Activated CD8-positive, alpha-beta T cell treated with anti-CD3 and anti-CD28 coated beads, Interleukin-2, amount 10 ng/mL, durations not matched to agents 7 days and 5 days (primary cell): Measurements from ENCODE around the gene C10orf90. TPM values are rescaled to one million over a fixed set of nuclear protein-coding genes. Genes with fewer than 3 reads are reported as not detected.

Source experiments
- ATAC-seq: fragments of 150-1000 bp; cut with Tn5 transposase; one replicate; pipeline ENCODE4 v1.10.0; 2021; ENCODE audit warnings: moderate library complexity
- CTCF ChIA-PET: fragments of 350-600 bp; sonication (Branson Sonifier 250); formaldehyde crosslinking; loops from one replicate; lab custom pipeline; 2021; ENCODE audit warnings: antibody characterized with exemption; lab: Charles Lee
- POLR2A ChIA-PET: fragments of 350-600 bp; sonication (Branson Sonifier 250); formaldehyde crosslinking; loops from one replicate; lab custom pipeline; 2021; ENCODE audit warnings: antibody characterized with exemption; lab: Charles Lee
- DNase-seq: peaks from one replicate; pipeline ENCODE4 v3.0.0-alpha.2; 2020
- H3K27ac Mint-ChIP-seq: one replicate; pipeline ENCODE4 v1.8.0; 2021; ENCODE audit warnings: mild to moderate bottlenecking, mixed read lengths
- H3K27me3 Mint-ChIP-seq: one replicate; pipeline ENCODE4 v1.8.0; 2021; ENCODE audit warnings: low read depth, mixed read lengths
- H3K36me3 Mint-ChIP-seq: one replicate; pipeline ENCODE4 v1.8.0; 2021; ENCODE audit warnings: low read depth, mixed read lengths
- H3K4me1 Mint-ChIP-seq: one replicate; pipeline ENCODE4 v1.8.0; 2021; ENCODE audit warnings: low read depth, mixed read lengths
- H3K4me3 Mint-ChIP-seq: one replicate; pipeline ENCODE4 v1.8.0; 2021; ENCODE audit warnings: mild to moderate bottlenecking, mixed read lengths
- H3K9me3 Mint-ChIP-seq: one replicate; pipeline ENCODE4 v1.8.0; 2022; ENCODE audit warnings: mixed read lengths; ENCODE audit not compliant: insufficient read depth
- total RNA-seq, 2 experiments: library from RNA; stranded (reverse); gene quantifications; one replicate each; pipeline ENCODE4 v1.2.3, GENCODE V29; 2021

Gene C10orf90
- total RNA-seq, 2 experiments from 2014 or later, result not detected

DNA sequence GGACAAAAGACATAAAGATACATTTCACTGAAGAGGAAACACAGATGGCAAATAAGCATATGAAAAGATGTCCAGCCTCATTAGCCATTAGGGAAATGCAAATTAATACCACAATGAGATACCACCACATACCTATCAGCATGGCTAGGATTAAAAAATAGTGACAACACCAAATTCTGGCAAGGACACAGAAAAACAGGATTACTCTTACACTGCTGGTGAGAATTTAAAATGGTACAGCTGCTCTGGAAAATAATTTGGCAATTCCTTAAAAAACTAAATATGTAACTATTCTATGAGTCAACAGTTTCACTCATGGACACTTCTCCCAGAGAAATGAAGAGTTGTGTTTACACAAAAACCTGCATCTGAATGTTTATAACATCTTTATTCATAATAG is 121.1 kb downstream of the C10orf90 start:
- DNase-seq, result no peak
- Mint-ChIP-seq H3K9me3 (no peaks in the 10 kb centered on the region), H3K27ac (no peak overlapping the region), H3K4me3 (no peak overlapping the region), H3K27me3 (no peaks in the 10 kb centered on the region), H3K4me1 (no peaks in the 10 kb centered on the region), H3K36me3 (no peaks in the 10 kb centered on the region)
- no peak for ATAC-seq
- CTCF ChIA-PET, result no interaction called here
- POLR2A ChIA-PET, result no interaction called here

DNA sequence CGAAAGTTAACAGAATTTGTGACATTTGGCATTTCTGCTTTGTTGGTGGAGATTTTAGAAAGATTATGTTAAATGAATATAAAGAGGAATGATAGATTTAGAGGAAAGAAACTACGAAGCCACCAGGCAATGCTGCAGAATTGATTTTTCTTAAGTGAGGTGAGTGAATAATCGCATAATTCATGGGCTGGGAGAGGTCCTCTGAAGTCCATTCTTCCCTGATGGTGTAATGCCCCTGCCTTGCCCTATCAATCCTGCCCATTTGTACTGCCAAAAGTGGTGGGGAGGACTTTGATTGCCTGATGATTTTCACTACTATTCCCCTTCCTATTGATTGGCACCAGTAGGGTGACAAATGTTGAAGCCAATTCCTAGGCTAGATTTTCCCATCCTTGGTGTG is 125.9 kb downstream of the C10orf90 start:
- CTCF ChIA-PET, result no interaction called here
- Mint-ChIP-seq H3K9me3 (no peaks in the 10 kb centered on the region), H3K4me1 (no peaks in the 10 kb centered on the region), H3K27ac (no peak overlapping the region), H3K27me3 (no peaks in the 10 kb centered on the region), H3K4me3 (no peak overlapping the region), H3K36me3 (no peaks in the 10 kb centered on the region)
- no peak for DNase-seq
- ATAC-seq, result no peak
- POLR2A ChIA-PET, result no interaction called here

DNA sequence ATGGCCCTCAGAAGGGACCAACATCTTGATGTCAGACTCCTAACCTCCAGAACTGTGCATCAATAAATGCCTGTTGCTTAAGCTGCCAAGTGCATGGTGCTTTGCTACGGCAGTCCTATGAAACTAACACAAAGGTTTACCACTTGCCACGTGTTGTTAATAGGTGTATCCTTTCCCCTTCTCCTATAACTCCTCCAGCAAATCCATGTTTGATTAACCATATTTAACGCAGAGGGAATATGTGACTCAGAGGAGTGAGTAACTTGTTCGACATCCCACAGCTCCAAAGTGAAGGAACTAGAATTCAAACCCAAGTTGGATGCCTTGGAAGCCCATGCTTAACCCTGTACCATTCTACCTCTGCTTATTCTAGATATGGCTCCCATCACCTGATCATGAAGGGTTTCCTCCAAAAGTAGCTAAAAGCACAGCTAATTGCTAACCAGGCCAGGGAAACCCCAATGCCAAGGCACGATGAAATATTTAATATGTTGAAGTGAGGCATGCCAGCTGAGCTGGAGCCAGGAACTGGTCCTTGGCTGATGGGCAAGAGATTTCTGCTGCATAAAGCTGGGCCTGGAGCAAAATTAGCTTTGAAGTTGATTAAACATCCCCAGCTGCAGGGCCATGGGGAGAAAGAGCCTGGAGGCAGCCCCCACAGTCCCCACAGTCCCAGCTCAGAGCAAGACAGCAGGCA is 131.9 kb downstream of the C10orf90 start:
- Mint-ChIP-seq H3K27me3 (no peaks in the 10 kb centered on the region), H3K36me3 (no peaks in the 10 kb centered on the region), H3K9me3 (no peaks in the 10 kb centered on the region), H3K4me3 (no peak overlapping the region), H3K27ac (no peak overlapping the region), H3K4me1 (no peaks in the 10 kb centered on the region)
- ATAC-seq (no peak), DNase-seq (no peak)
- POLR2A ChIA-PET, result no interaction called here
- CTCF ChIA-PET, result no interaction called here

DNA sequence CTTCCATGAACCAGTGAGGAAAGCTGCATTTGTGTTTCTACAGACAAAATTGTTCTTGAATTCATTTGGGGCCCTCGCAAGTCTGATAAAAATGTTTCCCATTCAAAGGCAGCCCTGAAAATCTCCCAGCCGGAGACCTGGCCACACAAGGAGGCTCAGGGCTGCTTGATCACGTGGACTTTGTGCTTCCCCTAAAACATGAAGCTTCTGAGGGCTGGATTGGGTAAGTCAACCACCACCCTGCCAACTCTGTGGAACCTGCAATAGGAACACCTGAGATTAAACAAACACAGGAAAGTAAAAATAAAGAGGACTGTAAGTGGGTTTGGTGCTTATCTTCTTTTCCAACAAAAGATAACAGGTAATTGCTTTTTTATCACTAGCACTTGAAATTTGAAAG is 133.8 kb downstream of the C10orf90 start:
- Mint-ChIP-seq H3K4me3 (no peak overlapping the region), H3K36me3 (no peaks in the 10 kb centered on the region), H3K9me3 (no peaks in the 10 kb centered on the region), H3K27ac (no peak overlapping the region), H3K27me3 (no peaks in the 10 kb centered on the region), H3K4me1 (no peaks in the 10 kb centered on the region)
- CTCF ChIA-PET, result no interaction called here
- POLR2A ChIA-PET, result no interaction called here
- no peak for ATAC-seq
- no peak for DNase-seq

DNA sequence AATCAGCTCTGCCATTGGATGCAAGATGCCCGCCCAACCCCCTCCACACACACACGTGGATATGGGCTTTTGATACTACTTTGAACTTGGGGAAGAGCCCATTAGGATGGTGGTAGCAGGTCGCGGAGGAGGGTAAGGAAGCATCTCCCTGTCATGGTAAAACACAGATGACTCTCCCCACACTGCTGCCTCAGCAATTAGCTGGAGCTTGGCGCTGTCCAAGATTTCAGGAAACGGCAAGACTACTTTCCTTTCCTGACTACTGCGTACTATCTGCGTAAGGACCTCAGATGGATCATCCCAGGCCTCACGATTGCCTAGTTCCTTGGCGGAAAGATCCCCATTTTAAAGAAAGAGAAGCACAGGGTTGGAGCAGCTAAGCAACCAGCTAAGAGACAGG is 134.3 kb downstream of the C10orf90 start:
- POLR2A ChIA-PET, result no interaction called here
- CTCF ChIA-PET, result no interaction called here
- Mint-ChIP-seq H3K4me3 (no peak overlapping the region), H3K4me1 (no peaks in the 10 kb centered on the region), H3K36me3 (no peaks in the 10 kb centered on the region), H3K27ac (no peak overlapping the region), H3K9me3 (no peaks in the 10 kb centered on the region), H3K27me3 (no peaks in the 10 kb centered on the region)
- ATAC-seq (no peak), DNase-seq (no peak)

DNA sequence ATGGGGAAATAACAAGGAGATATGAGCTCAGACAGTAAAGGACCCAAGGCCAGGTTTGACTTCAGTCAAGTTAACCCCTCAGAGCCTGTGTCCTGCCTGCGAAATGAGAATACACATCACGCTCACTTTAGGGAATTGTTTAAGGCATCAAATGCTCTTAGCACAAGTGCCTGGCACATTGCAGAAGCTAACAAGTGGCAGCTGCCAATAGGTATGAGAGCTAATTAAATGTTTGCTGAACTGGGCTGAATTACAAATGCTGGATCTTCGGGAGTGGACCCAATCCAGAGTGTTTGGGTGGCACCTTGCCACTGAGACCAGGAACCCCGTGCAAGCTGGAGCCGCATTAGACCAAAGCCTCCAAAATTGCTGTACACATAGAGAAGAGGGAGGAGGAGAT is 136.8 kb downstream of the C10orf90 start:
- no peaks in the 10 kb centered on the region for H3K4me1 Mint-ChIP-seq
- H3K27me3 Mint-ChIP-seq, result no peaks in the 10 kb centered on the region
- DNase-seq (no peak), ATAC-seq (no peak)
- no peak overlapping the region for H3K4me3 Mint-ChIP-seq
- no peaks in the 10 kb centered on the region for H3K9me3 Mint-ChIP-seq
- CTCF ChIA-PET, result no interaction called here
- POLR2A ChIA-PET, result no interaction called here
- H3K27ac Mint-ChIP-seq, result no peak overlapping the region
- H3K36me3 Mint-ChIP-seq, result no peaks in the 10 kb centered on the region

DNA sequence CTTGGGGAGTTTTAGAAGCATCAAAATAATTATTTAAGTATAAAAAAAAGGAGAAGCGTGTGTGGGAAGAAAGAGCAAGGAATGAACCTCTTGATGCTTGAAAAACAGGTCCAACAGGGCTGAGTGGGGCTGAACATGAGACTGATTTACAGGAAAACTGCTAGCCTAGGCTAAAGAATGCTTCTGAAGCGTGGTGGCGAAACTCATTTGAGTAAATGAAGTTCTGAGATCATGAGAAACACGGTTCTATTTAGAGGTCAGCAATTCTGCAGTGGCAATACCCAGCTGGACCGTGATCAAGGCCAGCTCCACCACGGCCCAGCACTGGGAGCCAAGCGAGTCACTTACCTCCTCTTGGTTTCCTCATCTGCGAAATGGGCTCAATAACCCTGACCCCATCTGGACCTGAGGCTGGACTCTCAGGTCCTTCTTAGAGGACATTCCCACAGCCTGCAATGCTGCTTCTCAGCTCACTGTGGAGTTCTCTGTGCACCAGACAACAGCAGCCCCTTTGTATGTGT is 142.1 kb downstream of the C10orf90 start:
- no peak for ATAC-seq
- CTCF ChIA-PET, result no interaction called here
- no peak overlapping the region for H3K27ac Mint-ChIP-seq
- POLR2A ChIA-PET, result no interaction called here
- H3K27me3 Mint-ChIP-seq, result no peaks in the 10 kb centered on the region
- H3K9me3 Mint-ChIP-seq, result no peaks in the 10 kb centered on the region
- no peaks in the 10 kb centered on the region for H3K36me3 Mint-ChIP-seq
- no peaks in the 10 kb centered on the region for H3K4me1 Mint-ChIP-seq
- no peak overlapping the region for H3K4me3 Mint-ChIP-seq
- no peak for DNase-seq

DNA sequence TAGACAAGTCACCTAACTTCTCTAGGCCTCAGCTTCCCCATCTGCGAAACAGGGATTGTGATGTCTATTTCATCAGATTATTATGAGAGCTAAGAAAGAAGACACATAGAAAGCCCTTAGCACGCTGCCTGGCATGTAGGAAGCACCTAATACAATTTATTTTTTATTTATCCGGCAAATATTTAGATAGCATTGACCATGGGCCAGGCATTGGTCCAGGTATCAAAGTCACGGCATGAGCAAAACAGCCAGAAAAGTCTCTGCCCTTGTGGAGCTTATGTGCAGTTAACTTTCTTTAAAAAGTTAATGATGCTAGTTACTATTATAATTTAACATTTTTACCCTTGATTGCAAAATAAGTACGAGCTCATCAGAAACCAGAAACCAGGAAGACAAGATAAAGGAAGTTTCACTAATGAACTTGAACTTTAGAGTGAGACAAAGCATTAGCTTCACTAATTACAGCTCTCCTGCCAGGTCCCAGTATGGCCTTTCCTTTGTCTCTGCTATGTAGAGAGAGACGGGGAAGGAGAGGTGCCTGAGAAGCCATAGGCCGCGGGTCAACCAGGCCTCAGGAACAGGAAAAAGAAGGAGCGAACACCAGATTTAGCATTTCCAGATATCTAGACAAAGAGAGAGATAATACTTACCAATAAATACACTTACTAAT is 142.7 kb downstream of the C10orf90 start:
- Mint-ChIP-seq H3K4me3 (no peak overlapping the region), H3K9me3 (no peaks in the 10 kb centered on the region), H3K4me1 (no peaks in the 10 kb centered on the region), H3K36me3 (no peaks in the 10 kb centered on the region), H3K27ac (no peak overlapping the region), H3K27me3 (no peaks in the 10 kb centered on the region)
- DNase-seq (no peak), ATAC-seq (no peak)
- POLR2A ChIA-PET, result no interaction called here
- CTCF ChIA-PET, result no interaction called here

DNA sequence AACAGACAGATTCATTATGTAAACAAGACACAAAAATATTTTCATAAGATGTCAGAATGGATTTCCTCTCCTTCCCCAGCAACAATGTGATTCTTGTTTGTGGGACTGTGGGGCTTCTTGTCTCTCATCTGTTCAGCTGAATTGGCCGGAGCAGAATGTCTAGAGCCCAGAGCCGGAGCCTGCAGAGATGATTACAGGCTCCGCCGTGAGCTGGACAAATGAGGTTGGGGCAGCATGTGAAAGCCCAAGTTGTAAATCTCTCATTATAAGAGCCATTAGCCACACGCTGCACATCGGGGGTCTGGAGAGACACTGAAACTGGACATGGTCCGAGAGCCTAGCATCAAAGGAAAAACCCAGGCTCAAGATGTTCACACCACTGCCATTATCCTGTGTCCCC is 145.2 kb downstream of the C10orf90 start:
- no peaks in the 10 kb centered on the region for H3K9me3 Mint-ChIP-seq
- ATAC-seq, result no peak
- ChIA-PET POLR2A (no interaction called here), CTCF (no interaction called here)
- H3K27me3 Mint-ChIP-seq, result no peaks in the 10 kb centered on the region
- no peaks in the 10 kb centered on the region for H3K4me1 Mint-ChIP-seq
- H3K27ac Mint-ChIP-seq, result no peak overlapping the region
- H3K36me3 Mint-ChIP-seq, result no peaks in the 10 kb centered on the region
- DNase-seq, result no peak
- no peak overlapping the region for H3K4me3 Mint-ChIP-seq

DNA sequence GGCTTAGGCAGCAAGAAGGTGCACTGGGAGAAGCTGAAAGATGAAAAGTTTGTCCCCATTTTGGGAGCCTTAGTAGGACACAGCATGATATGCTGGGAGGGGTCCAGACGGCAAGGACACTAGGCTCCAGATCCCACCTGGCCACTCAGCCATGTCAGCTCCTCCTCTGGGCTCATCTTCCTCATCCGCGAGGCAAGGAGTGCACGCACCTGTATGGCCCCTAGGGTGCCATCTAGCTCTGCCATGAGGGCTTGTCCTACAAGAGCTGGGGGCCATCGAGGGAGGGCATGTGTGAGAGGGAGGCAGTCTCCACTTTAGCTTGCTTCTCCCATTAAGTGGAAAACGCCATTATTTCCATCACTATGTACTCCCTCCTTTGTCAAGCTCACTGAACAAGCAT is 146.0 kb downstream of the C10orf90 start:
- POLR2A ChIA-PET, result no interaction called here
- H3K27ac Mint-ChIP-seq, result no peak overlapping the region
- no peaks in the 10 kb centered on the region for H3K36me3 Mint-ChIP-seq

DNA sequence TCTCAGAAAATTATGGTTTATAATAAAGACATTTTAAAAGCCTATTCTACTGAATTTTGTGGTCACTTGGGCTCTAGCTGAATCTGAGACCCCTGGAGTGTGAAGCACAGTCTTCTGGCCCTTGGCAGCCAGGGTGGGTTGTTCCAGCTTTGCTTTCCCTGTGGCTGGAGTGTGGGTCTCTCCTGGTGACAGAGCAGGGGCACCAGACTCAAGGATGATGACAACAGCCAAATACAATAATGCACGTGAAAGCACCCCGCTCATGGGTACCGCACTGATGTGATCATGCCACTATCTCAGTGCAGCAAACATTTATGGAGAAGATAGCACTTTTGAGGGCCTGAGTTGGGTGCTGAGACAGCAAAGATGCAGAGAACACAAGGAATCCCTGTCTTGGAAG is 147.4 kb downstream of the C10orf90 start:
- no peak for ATAC-seq
- Mint-ChIP-seq H3K27ac (no peak overlapping the region), H3K36me3 (no peaks in the 10 kb centered on the region), H3K4me1 (no peaks in the 10 kb centered on the region), H3K4me3 (no peak overlapping the region), H3K27me3 (no peaks in the 10 kb centered on the region), H3K9me3 (no peaks in the 10 kb centered on the region)
- ChIA-PET POLR2A (no interaction called here), CTCF (no interaction called here)
- no peak for DNase-seq

More for the DNA sequence above, 146.0 kb downstream of the C10orf90 start:
- Mint-ChIP-seq H3K4me1 (no peaks in the 10 kb centered on the region), H3K27me3 (no peaks in the 10 kb centered on the region), H3K4me3 (no peak overlapping the region), H3K9me3 (no peaks in the 10 kb centered on the region)
- CTCF ChIA-PET, result no interaction called here
- no peak for DNase-seq
- no peak for ATAC-seq

DNA sequence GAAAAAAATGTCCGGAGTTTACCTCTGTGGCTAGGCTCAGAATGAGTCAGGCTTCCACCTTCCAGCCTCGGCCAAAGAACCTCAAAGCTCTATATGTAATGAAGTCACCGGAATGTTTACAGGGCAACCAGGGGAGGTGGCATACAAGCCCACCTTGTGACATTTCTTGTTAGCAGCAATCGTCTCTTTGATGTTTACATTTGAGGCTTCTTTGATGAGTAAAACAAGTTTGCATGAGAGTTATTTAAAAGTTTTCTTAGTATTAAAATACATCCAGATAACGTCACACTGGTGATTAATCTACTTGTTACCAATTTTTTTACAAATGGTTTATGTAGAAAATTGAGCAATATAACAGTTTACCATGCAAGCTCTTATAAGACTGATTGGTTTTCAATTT is 149.1 kb downstream of the C10orf90 start:
- H3K4me3 Mint-ChIP-seq, result no peak overlapping the region
- no peaks in the 10 kb centered on the region for H3K27me3 Mint-ChIP-seq
- ChIA-PET CTCF (no interaction called here), POLR2A (no interaction called here)
- DNase-seq (no peak), ATAC-seq (no peak)
- H3K27ac Mint-ChIP-seq, result no peak overlapping the region
- H3K36me3 Mint-ChIP-seq, result no peaks in the 10 kb centered on the region
- H3K9me3 Mint-ChIP-seq, result no peaks in the 10 kb centered on the region
- no peaks in the 10 kb centered on the region for H3K4me1 Mint-ChIP-seq
